HFFc6 (cell line): ENCODE measurements around the gene MAP7D2. TPM values are rescaled to one million over a fixed set of nuclear protein-coding genes. Genes with fewer than 3 reads are reported as not detected.

Experiments used
- DNase-seq: peaks from one replicate; pipeline ENCODE4 v3.0.0-alpha.2; 2018
- H3K27ac Mint-ChIP-seq: 2 replicates; pipeline ENCODE4 v1.8.0; 2020; ENCODE audit warnings: mild to moderate bottlenecking, mixed read lengths
- H3K27me3 Mint-ChIP-seq: 2 replicates; pipeline ENCODE4 v1.8.0; 2021; ENCODE audit warnings: mild to moderate bottlenecking, moderate library complexity, mixed read lengths; ENCODE audit not compliant: insufficient read depth
- H3K36me3 Mint-ChIP-seq: 2 replicates; pipeline ENCODE4 v1.8.0; 2021; ENCODE audit warnings: low read depth, mixed read lengths
- H3K4me1 Mint-ChIP-seq: 2 replicates; pipeline ENCODE4 v1.8.0; 2020; ENCODE audit warnings: low read depth, mixed read lengths
- H3K4me3 Mint-ChIP-seq: 2 replicates; pipeline ENCODE4 v1.8.0; 2020; ENCODE audit warnings: mild to moderate bottlenecking, moderate library complexity, mixed read lengths
- H3K9me3 Mint-ChIP-seq: 2 replicates; pipeline ENCODE4 v1.8.0; 2020; ENCODE audit warnings: mild to moderate bottlenecking, mixed read lengths
- CTCF ChIP-seq: fragments of 200-600 bp; sonication (generic); IDR thresholded peaks from 2 replicates; pipeline ENCODE4 v1.5.0; 2021; ENCODE audit warnings: antibody characterized with exemption, mild to moderate bottlenecking
- total RNA-seq, 6 experiments: library from RNA; stranded (reverse); fragmentation: NEBNext Ultra II Directional; extraction: Animal tissue kit (Norgen Biotek cat#: 25700); gene quantifications; 2 replicates in 1 of 6; 3 replicates in 5 of 6; pipeline ENCODE4 v1.2.3, GENCODE V29; 2021

The MAP7D2 gene
- total RNA-seq, 6 experiments from 2014 or later, result 0.05 to 0.47 (median 0.20) TPM; not detected in 1

- Mint-ChIP-seq H3K27ac (no peak overlapping the region), H3K9me3 (no peaks in the 10 kb centered on the region), H3K36me3 (no peaks in the 10 kb centered on the region), H3K4me1 (peaks cover 39% of the 10 kb centered on the region), H3K4me3 (no peak overlapping the region), H3K27me3 (peaks cover 7% of the 10 kb centered on the region)
- TF ChIP-seq CTCF, result no peak
- DNase-seq, result no peak
Observed at GRCh38 chrX:20063153-20063552, 53.6 kb downstream of the MAP7D2 start.

DNA sequence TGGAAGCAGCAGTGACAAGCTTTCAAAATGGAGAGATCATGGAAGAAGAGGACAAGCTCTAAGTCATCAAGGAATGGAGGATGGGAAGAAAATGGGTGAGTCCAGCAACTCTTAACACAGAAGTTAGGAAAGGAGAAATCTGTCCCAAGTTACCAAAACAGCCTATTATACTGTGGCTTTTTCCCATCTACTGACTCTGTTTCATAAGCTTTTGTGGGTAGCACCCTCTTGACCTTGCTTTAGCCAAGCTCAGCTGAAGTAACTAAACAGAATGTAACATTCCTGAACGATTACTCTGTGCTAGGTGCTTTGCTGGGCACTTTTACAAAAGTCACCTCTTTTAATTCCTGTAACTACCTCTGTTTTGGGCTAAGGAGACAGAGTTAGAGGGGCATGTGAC lies 54.9 kb downstream of the MAP7D2 start:
- H3K4me3 Mint-ChIP-seq, result no peak overlapping the region
- no peaks in the 10 kb centered on the region for H3K36me3 Mint-ChIP-seq
- peak; percentile 60 for DNase-seq
- no peaks in the 10 kb centered on the region for H3K9me3 Mint-ChIP-seq
- TF ChIP-seq CTCF, result no peak
- H3K4me1 Mint-ChIP-seq, result peaks cover 26% of the 10 kb centered on the region
- H3K27me3 Mint-ChIP-seq, result peaks cover 7% of the 10 kb centered on the region
- peak overlapping the region; percentile 36; the same call in 1 of the 2 replicates for H3K27ac Mint-ChIP-seq

GRCh38 chrX:20060961-20061748 lies 55.6 kb downstream of the MAP7D2 start:
- no peak overlapping the region for H3K4me3 Mint-ChIP-seq
- no peaks in the 10 kb centered on the region for H3K36me3 Mint-ChIP-seq
- peaks cover 23% of the 10 kb centered on the region for H3K4me1 Mint-ChIP-seq
- no peak for TF ChIP-seq CTCF
- H3K9me3 Mint-ChIP-seq, result no peaks in the 10 kb centered on the region
- H3K27ac Mint-ChIP-seq, result peak overlapping the region; percentile 36; the same call in 1 of the 2 replicates
- peaks cover 7% of the 10 kb centered on the region for H3K27me3 Mint-ChIP-seq
- DNase-seq, result no peak

DNA sequence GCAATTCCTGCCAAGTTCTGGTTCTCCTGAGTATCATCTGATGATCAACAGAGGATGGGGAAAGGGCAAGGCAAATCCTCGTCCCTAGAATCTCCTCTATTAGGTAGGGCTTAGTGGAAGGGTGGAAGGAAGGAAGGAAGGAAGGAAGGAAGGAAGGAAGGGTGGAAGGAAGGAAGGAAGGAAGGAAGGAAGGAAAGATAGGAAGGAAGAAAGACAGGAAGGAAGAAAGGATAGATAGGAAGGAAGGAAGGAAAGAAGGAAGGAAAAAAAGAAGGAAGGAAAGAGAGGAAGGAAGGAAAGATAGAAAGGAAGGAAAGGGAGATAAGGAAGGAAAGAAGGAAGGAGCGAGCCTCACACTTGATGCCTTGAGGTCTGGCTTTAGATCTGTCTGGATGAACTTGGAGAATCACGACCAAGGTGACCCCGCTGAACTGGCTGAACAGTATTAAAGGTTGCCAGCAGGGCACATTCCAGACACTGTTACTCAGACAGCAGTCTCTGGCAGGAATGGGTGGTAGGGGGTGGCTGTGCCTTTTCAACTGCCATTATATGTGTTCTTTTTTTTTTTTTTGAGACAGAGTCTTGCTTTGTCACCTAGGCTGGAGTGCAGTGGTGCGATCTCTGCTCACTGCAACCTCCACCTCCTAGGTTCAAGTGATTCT lies 57.1 kb downstream of the MAP7D2 start:
- H3K4me3 Mint-ChIP-seq, result no peak overlapping the region
- no peak overlapping the region for H3K27ac Mint-ChIP-seq
- TF ChIP-seq CTCF, result no peak
- no peaks in the 10 kb centered on the region for H3K36me3 Mint-ChIP-seq
- peaks cover 23% of the 10 kb centered on the region for H3K4me1 Mint-ChIP-seq
- no peaks in the 10 kb centered on the region for H3K9me3 Mint-ChIP-seq
- no peak for DNase-seq
- peaks cover 5% of the 10 kb centered on the region for H3K27me3 Mint-ChIP-seq

- H3K27ac Mint-ChIP-seq, result no peak overlapping the region
- TF ChIP-seq CTCF, result no peak
- peaks cover 6% of the 10 kb centered on the region for H3K27me3 Mint-ChIP-seq
- no peaks in the 10 kb centered on the region for H3K9me3 Mint-ChIP-seq
- no peak for DNase-seq
- H3K4me1 Mint-ChIP-seq, result peaks cover 17% of the 10 kb centered on the region
- no peak overlapping the region for H3K4me3 Mint-ChIP-seq
- H3K36me3 Mint-ChIP-seq, result no peaks in the 10 kb centered on the region
Observed at GRCh38 chrX:20057479-20057878, 59.2 kb downstream of the MAP7D2 start.
